ENCODE data around the gene TMEM151B.
A peak's percentile ranks its signal among the peaks of the same experiment; 100 is the strongest.

The TMEM151B gene

GRCh38 chr6:44333273-44333919 is 63.1 kb downstream of the TMEM151B start:
- intact Hi-C loops (cut with DNase I; ENCODE audit: low total_unique reads) = no loop called here

DNA sequence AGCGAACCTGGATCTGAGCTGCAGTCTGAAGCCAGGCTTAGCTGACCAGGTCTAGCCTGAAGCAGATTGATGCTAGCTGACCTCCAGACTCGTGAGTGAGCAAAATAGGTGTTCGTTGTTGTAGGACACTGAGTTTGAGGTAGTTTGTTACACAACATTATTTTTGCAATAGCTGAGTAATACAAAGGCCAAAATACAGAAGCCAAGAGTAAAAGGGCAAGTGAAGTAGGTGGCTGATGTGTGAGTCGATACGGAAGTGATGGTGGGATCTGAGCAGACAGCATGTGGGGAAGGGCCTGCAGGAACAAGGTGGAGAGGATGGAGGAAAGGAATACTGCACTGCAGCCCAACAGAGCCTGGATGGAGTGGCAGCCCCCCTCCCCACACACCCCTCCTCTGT is 63.7 kb downstream of the TMEM151B start:
- Histone ChIP-seq H3K4me3 (no peak overlapping the region), H3K9me3 (no peaks in the 10 kb centered on the region), H3K4me1 (peaks cover 0 to 4% (median 0%) of the 10 kb centered on the region in 4 donors), H3K27ac (no peak overlapping the region), H3K27me3 (peaks cover 0 to 57% of the 10 kb centered on the region in 2 donors), H3K36me3 (no peaks in the 10 kb centered on the region)
- no peak for TF ChIP-seq CTCF (IDR thresholded peaks at IDR 0.05)
- intact Hi-C loops (cut with DNase I; ENCODE audit: low total_unique reads) = no loop called here
- DNase-seq = no peak

More at GRCh38 chr6:44333273-44333919, 63.1 kb downstream of the TMEM151B start:
- DNase-seq = no peak
- no peak for TF ChIP-seq CTCF (IDR thresholded peaks at IDR 0.05)
- H3K27me3 ChIP-seq = peaks cover 0 to 57% of the 10 kb centered on the region in 2 donors
- H3K27ac ChIP-seq = no peak overlapping the region
- H3K9me3 ChIP-seq = no peaks in the 10 kb centered on the region
- no peaks in the 10 kb centered on the region for H3K4me1 ChIP-seq
- H3K4me3 ChIP-seq = no peak overlapping the region
- no peaks in the 10 kb centered on the region for H3K36me3 ChIP-seq

GRCh38 chr6:44335631-44336030 is 65.4 kb downstream of the TMEM151B start:
- H3K9me3 ChIP-seq = no peaks in the 10 kb centered on the region
- intact Hi-C loops (cut with DNase I; ENCODE audit: low total_unique reads) = loop anchor here (5.0 kb wide), 1 partner anchor 68 kb away; the partner anchor contains the start of gene NFKBIE
- H3K4me3 ChIP-seq = no peak overlapping the region
- H3K4me1 ChIP-seq = peaks cover 0 to 11% (median 0%) of the 10 kb centered on the region in 4 donors
- no peak overlapping the region for H3K27ac ChIP-seq
- peaks cover 0 to 45% of the 10 kb centered on the region in 2 donors for H3K27me3 ChIP-seq
- H3K36me3 ChIP-seq = no peaks in the 10 kb centered on the region
- no peak for DNase-seq
- TF ChIP-seq CTCF (IDR thresholded peaks at IDR 0.05) = no peak

GRCh38 chr6:44338228-44339122 is 68.2 kb downstream of the TMEM151B start:
- H3K9me3 ChIP-seq = no peaks in the 10 kb centered on the region
- no peak overlapping the region for H3K4me3 ChIP-seq
- peaks cover 0 to 51% of the 10 kb centered on the region in 2 donors for H3K27me3 ChIP-seq
- peak; percentile 67 to 69 for DNase-seq
- H3K27ac ChIP-seq = no peak overlapping the region
- TF ChIP-seq CTCF (IDR thresholded peaks at IDR 0.05) = peak; percentile 62 to 66
- peaks cover 0 to 23% (median 7%) of the 10 kb centered on the region in 4 donors for H3K4me1 ChIP-seq
- no peaks in the 10 kb centered on the region for H3K36me3 ChIP-seq
- intact Hi-C loops (cut with DNase I; ENCODE audit: low total_unique reads) = loop anchor here (5.0 kb wide), 1 partner anchor 71 kb away; the partner anchor contains the start of gene NFKBIE

- H3K4me1 ChIP-seq = peaks cover 0 to 23% (median 7%) of the 10 kb centered on the region in 4 donors
- no peak for TF ChIP-seq CTCF (IDR thresholded peaks at IDR 0.05)
- no peak overlapping the region for H3K27ac ChIP-seq
- H3K27me3 ChIP-seq = peaks cover 0 to 52% of the 10 kb centered on the region in 2 donors
- no peak overlapping the region for H3K4me3 ChIP-seq
- no peaks in the 10 kb centered on the region for H3K36me3 ChIP-seq
- DNase-seq = peak; percentile 28 to 71
- no peaks in the 10 kb centered on the region for H3K9me3 ChIP-seq
- intact Hi-C loops (cut with DNase I; ENCODE audit: low total_unique reads) = loop anchor here (5.0 kb wide), 1 partner anchor 72 kb away; the partner anchor contains the start of gene NFKBIE
These were observed 69.1 kb downstream of the TMEM151B start for GRCh38 chr6:44339301-44339700.

Data from tibial artery (tissue), 4 donors.